ENCODE results near the gene HYI. TPM values are rescaled to one million over a fixed set of nuclear protein-coding genes. Genes with fewer than 3 reads are reported as not detected.
A peak's percentile ranks its signal among the peaks of the same experiment; 100 is the strongest.
"Not testable (repeated sequence)": the region's sequence is repeated elsewhere in the genome, so short reads cannot be mapped to it uniquely, and the experiment has no call there.

Gene HYI
- total RNA-seq, 1 experiment from 2014 or later, result 89.8 TPM

GRCh38 chr1:43477716-43478115 is 24.0 kb upstream of the HYI start:
- H3K4me3 ChIP-seq (ENCODE audit: low read length), result no peak overlapping the region
- no peaks in the 10 kb centered on the region for H3K27me3 ChIP-seq (ENCODE audit: low read length)
- CTCF ChIA-PET, result no interaction called here
- H3K36me3 ChIP-seq (ENCODE audit: low read depth, low read length), result no peaks in the 10 kb centered on the region
- peaks cover 8% of the 10 kb centered on the region for H3F3A ChIP-seq (ENCODE audit: low read length, unreplicated experiment)
- no peaks in the 10 kb centered on the region for H3K9me2 ChIP-seq (replicated peaks; ENCODE audit: low read length)
- no peak overlapping the region for H3K27ac ChIP-seq (ENCODE audit: low read length)
- no peak overlapping the region for H3K9ac ChIP-seq (ENCODE audit: low read length)
- ATAC-seq (no peak), DNase-seq (peak; percentile 27)
- POLR2A ChIA-PET (ENCODE audit: unreplicated experiment), result no interaction called here
- H4K20me1 ChIP-seq (ENCODE audit: low read length), result no peaks in the 10 kb centered on the region
- no peak overlapping the region for H2AFZ ChIP-seq (ENCODE audit: low read length)
- H3K4me1 ChIP-seq (ENCODE audit: insufficient read depth, low read length), result peaks cover 50% of the 10 kb centered on the region
- no peak overlapping the region for H3K4me2 ChIP-seq (ENCODE audit: low read length)
- intact Hi-C loops (cut with micrococcal nuclease), result loop anchor here (2.0 kb wide), 1 partner anchor 23 kb away; no protein-coding TSS in a partner anchor
- no TSS peak for BruUV-seq (replicated peaks)
- TF ChIP-seq EZH2phosphoT487 (IDR thresholded peaks at IDR 0.05; ENCODE audit: borderline replicate concordance, low read length) (no peak), CTCF (conservative IDR thresholded peaks at IDR 0.05; ENCODE audit: low read depth, low read length) (no peak)
- H3K9me3 ChIP-seq (ENCODE audit: low read length), result no peaks in the 10 kb centered on the region
- no peaks in the 10 kb centered on the region for H3K79me2 ChIP-seq (ENCODE audit: low read length)

GRCh38 chr1:43475611-43476401 is 22.1 kb upstream of the HYI start:
- H4K20me1 ChIP-seq (ENCODE audit: low read length); CTCF ChIA-PET; H3K79me2 ChIP-seq (ENCODE audit: low read length); H3K9me2 ChIP-seq (replicated peaks; ENCODE audit: low read length); BruUV-seq (replicated peaks); H2AFZ ChIP-seq (ENCODE audit: low read length); H3F3A ChIP-seq (ENCODE audit: low read length, unreplicated experiment); H3K9me3 ChIP-seq (ENCODE audit: low read length); POLR2A ChIA-PET (ENCODE audit: unreplicated experiment); H3K27me3 ChIP-seq (ENCODE audit: low read length); H3K9ac ChIP-seq (ENCODE audit: low read length); H3K36me3 ChIP-seq (ENCODE audit: low read depth, low read length); H3K4me3 ChIP-seq (ENCODE audit: low read length): not testable (repeated sequence)
- ATAC-seq (peak; percentile 67), DNase-seq (peak; percentile 75)
- H3K27ac ChIP-seq (ENCODE audit: low read length), result peak overlapping the region; percentile 62
- H3K4me2 ChIP-seq (ENCODE audit: low read length), result peak overlapping the region; percentile 14; the same call in 1 of the 2 replicates
- intact Hi-C loops (cut with micrococcal nuclease), result loop anchor here (2.0 kb wide), 1 partner anchor 21 kb away; no protein-coding TSS in a partner anchor
- peaks cover 64% of the 10 kb centered on the region for H3K4me1 ChIP-seq (ENCODE audit: insufficient read depth, low read length)

GRCh38 chr1:43473463-43473862 is 19.7 kb upstream of the HYI start:
- H3K9ac ChIP-seq (ENCODE audit: low read length), result peak overlapping the region; percentile 25; the same call in 1 of the 2 replicates
- no peak for DNase-seq
- no peaks in the 10 kb centered on the region for H3K9me2 ChIP-seq (replicated peaks; ENCODE audit: low read length)
- peak overlapping the region; percentile 83 for H3K27ac ChIP-seq (ENCODE audit: low read length)
- intact Hi-C loops (cut with micrococcal nuclease), result no loop called here
- peaks cover 8% of the 10 kb centered on the region for H3F3A ChIP-seq (ENCODE audit: low read length, unreplicated experiment)
- H3K4me3 ChIP-seq (ENCODE audit: low read length), result no peak overlapping the region
- H3K4me2 ChIP-seq (ENCODE audit: low read length), result peak overlapping the region; percentile 66
- H3K79me2 ChIP-seq (ENCODE audit: low read length), result no peaks in the 10 kb centered on the region
- BruUV-seq (replicated peaks), result no TSS peak
- TF ChIP-seq EZH2 (IDR thresholded peaks at IDR 0.05; ENCODE audit: low read length, unreplicated experiment) (no peak), EZH2phosphoT487 (IDR thresholded peaks at IDR 0.05; ENCODE audit: borderline replicate concordance, low read length) (no peak), CTCF (conservative IDR thresholded peaks at IDR 0.05; ENCODE audit: low read depth, low read length) (no peak)
- ATAC-seq, result no peak
- no peaks in the 10 kb centered on the region for H4K20me1 ChIP-seq (ENCODE audit: low read length)
- no peaks in the 10 kb centered on the region for H3K9me3 ChIP-seq (ENCODE audit: low read length)
- no peaks in the 10 kb centered on the region for H3K27me3 ChIP-seq (ENCODE audit: low read length)
- ChIA-PET CTCF (no interaction called here), POLR2A (ENCODE audit: unreplicated experiment) (no interaction called here)
- no peak overlapping the region for H2AFZ ChIP-seq (ENCODE audit: low read length)
- no peaks in the 10 kb centered on the region for H3K36me3 ChIP-seq (ENCODE audit: low read depth, low read length)
- H3K4me1 ChIP-seq (ENCODE audit: insufficient read depth, low read length), result peaks cover 64% of the 10 kb centered on the region

GRCh38 chr1:43472463-43473151 is 18.9 kb upstream of the HYI start:
- H3K27me3 ChIP-seq (ENCODE audit: low read length); POLR2A ChIA-PET (ENCODE audit: unreplicated experiment); CTCF ChIA-PET; H3K9me2 ChIP-seq (replicated peaks; ENCODE audit: low read length); intact Hi-C loops (cut with micrococcal nuclease); H3K36me3 ChIP-seq (ENCODE audit: low read depth, low read length); H3F3A ChIP-seq (ENCODE audit: low read length, unreplicated experiment); H4K20me1 ChIP-seq (ENCODE audit: low read length); H3K79me2 ChIP-seq (ENCODE audit: low read length); H3K9me3 ChIP-seq (ENCODE audit: low read length); H3K4me3 ChIP-seq (ENCODE audit: low read length): not testable (repeated sequence)
- peaks cover 59% of the 10 kb centered on the region for H3K4me1 ChIP-seq (ENCODE audit: insufficient read depth, low read length)
- H2AFZ ChIP-seq (ENCODE audit: low read length), result peak overlapping the region; percentile 45
- H3K4me2 ChIP-seq (ENCODE audit: low read length), result peak overlapping the region; percentile 66
- TSS peak; percentile 79 for BruUV-seq (replicated peaks)
- peak overlapping the region; percentile 83 for H3K27ac ChIP-seq (ENCODE audit: low read length)
- peak overlapping the region; percentile 25 for H3K9ac ChIP-seq (ENCODE audit: low read length)
- DNase-seq, result peak; percentile 88
- ATAC-seq, result peak; percentile 85
